Ishikawa (cell line): ENCODE measurements around the gene TOPAZ1.

ENCODE experiments used
- CEBPB ChIP-seq: IDR thresholded peaks from 2 replicates; pipeline ENCODE4 v1.6.1; 2012
- CREB1 ChIP-seq: IDR thresholded peaks from 2 replicates; pipeline ENCODE4 v1.6.1; 2012; ENCODE audit warnings: low read depth
- EGR1 ChIP-seq: IDR thresholded peaks from 2 replicates; pipeline ENCODE4 v1.6.1; 2012
- EP300 ChIP-seq: IDR thresholded peaks from 2 replicates; pipeline ENCODE4 v1.6.1; 2012; ENCODE audit warnings: borderline replicate concordance
- FOXM1 ChIP-seq: IDR thresholded peaks from 2 replicates; pipeline ENCODE4 v1.6.1; 2012; ENCODE audit warnings: low read depth, borderline replicate concordance
- NFIC ChIP-seq: IDR thresholded peaks from 2 replicates; pipeline ENCODE4 v1.6.1; 2012
- RAD21 ChIP-seq: IDR thresholded peaks from 2 replicates; pipeline ENCODE4 v1.6.1; 2012; ENCODE audit warnings: low read depth
- TAF1 ChIP-seq: IDR thresholded peaks from 2 replicates; pipeline ENCODE4 v1.6.1; 2012; ENCODE audit warnings: low read depth, mild to moderate bottlenecking
- TCF12 ChIP-seq: IDR thresholded peaks from 2 replicates; pipeline ENCODE4 v1.6.1; 2012; ENCODE audit warnings: low read depth
- TEAD4 ChIP-seq: IDR thresholded peaks from 2 replicates; pipeline ENCODE4 v1.6.1; 2012
- YY1 ChIP-seq: IDR thresholded peaks from 2 replicates; pipeline ENCODE4 v1.6.1; 2012; ENCODE audit warnings: low read depth
- ZBTB7A ChIP-seq: IDR thresholded peaks from 2 replicates; pipeline ENCODE4 v1.6.1; 2012; ENCODE audit warnings: low read depth
- TF ChIP-seq, protein P1 (sequence below): IDR thresholded peaks from 2 replicates; pipeline ENCODE4 v1.6.1; 2012
- TF ChIP-seq, protein P2 (sequence below): IDR thresholded peaks from 2 replicates; pipeline ENCODE4 v1.6.1; 2012; ENCODE audit warnings: low read depth, mild to moderate bottlenecking
- TF ChIP-seq, protein P3 (sequence below): IDR thresholded peaks from 2 replicates; pipeline ENCODE4 v1.6.1; 2012

TOPAZ1 gene

DNA sequence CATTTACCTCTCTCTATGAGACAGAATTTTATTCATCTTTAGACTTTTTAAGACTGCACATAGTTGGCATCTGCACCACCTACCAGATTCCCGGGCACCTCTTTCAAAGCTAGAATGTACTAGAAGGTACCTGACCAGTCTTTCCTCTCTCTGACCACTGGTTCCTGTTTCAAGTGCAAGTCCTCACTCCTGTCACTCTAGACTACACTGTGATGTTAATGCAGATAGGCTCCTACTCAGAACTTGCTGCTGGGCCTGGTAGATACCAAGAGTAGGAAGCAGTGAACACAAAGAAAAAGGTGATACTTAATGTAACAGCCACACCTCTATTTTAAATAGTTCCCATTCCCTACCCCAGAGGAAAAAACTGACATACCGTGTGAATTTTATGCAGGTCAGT, 88.8 kb downstream of the TOPAZ1 start:
- TF ChIP-seq, protein P1, sequence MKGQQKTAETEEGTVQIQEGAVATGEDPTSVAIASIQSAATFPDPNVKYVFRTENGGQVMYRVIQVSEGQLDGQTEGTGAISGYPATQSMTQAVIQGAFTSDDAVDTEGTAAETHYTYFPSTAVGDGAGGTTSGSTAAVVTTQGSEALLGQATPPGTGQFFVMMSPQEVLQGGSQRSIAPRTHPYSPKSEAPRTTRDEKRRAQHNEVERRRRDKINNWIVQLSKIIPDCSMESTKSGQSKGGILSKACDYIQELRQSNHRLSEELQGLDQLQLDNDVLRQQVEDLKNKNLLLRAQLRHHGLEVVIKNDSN: no peak
- TF ChIP-seq CREB1 (no peak), NFIC (no peak), ZBTB7A (no peak), FOXM1 (no peak), EGR1 (no peak), RAD21 (no peak), YY1 (no peak), TAF1 (no peak), TCF12 (no peak), CEBPB (no peak), TEAD4 (no peak), EP300 (no peak)
- TF ChIP-seq, protein P2, sequence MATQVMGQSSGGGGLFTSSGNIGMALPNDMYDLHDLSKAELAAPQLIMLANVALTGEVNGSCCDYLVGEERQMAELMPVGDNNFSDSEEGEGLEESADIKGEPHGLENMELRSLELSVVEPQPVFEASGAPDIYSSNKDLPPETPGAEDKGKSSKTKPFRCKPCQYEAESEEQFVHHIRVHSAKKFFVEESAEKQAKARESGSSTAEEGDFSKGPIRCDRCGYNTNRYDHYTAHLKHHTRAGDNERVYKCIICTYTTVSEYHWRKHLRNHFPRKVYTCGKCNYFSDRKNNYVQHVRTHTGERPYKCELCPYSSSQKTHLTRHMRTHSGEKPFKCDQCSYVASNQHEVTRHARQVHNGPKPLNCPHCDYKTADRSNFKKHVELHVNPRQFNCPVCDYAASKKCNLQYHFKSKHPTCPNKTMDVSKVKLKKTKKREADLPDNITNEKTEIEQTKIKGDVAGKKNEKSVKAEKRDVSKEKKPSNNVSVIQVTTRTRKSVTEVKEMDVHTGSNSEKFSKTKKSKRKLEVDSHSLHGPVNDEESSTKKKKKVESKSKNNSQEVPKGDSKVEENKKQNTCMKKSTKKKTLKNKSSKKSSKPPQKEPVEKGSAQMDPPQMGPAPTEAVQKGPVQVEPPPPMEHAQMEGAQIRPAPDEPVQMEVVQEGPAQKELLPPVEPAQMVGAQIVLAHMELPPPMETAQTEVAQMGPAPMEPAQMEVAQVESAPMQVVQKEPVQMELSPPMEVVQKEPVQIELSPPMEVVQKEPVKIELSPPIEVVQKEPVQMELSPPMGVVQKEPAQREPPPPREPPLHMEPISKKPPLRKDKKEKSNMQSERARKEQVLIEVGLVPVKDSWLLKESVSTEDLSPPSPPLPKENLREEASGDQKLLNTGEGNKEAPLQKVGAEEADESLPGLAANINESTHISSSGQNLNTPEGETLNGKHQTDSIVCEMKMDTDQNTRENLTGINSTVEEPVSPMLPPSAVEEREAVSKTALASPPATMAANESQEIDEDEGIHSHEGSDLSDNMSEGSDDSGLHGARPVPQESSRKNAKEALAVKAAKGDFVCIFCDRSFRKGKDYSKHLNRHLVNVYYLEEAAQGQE: no peak
- TF ChIP-seq, protein P3, sequence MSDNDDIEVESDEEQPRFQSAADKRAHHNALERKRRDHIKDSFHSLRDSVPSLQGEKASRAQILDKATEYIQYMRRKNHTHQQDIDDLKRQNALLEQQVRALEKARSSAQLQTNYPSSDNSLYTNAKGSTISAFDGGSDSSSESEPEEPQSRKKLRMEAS: no peak

DNA sequence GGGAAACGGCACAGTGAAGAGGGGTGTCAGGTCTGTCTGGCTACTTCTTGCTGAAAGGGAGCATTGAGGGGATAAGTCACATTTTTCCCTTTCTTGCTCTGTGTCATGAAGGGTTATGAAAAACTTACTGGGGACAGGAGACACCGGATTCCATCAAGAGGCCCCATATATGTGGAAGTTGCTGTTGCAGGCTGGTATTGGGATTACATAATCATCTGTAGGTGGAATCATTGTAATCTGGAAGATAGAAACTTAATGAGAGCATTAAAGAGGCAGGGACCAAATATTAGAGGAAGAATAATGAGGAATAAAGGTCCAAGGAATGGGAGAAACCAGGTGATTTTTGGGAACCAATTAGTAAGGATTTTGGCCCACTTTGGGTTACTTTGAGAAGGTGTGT, 92.6 kb downstream of the TOPAZ1 start:
- TF ChIP-seq CREB1: no peak

DNA sequence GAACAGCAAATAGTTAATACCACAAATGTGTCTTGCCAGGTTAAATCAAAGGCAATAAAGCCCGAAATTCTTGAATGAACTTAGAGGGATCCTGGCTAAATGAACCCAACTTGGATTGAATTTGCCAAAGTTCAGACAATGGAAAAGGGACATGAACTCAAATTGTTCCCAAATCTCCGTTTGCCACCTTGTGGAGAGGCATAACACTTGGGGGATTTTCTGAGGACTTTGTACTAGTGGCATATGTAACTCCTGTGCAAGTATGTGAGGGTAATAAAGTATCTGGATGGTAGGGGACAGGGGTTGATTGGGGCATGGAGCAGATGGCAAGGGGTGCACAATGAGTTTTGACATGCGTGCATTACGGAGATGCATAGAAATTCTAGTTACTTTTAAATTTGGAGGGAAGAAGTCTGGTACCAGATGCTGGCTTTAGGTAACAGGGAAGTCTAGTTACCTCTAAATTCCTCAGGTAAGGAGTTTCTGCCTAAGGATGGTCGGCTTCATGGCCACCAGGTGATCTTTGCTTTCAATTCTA, 95.6 kb downstream of the TOPAZ1 start:
- TF ChIP-seq, protein P3: no peak
- TF ChIP-seq ZBTB7A (no peak), TAF1 (no peak), YY1 (no peak), NFIC (no peak), TEAD4 (no peak), TCF12 (no peak)
- TF ChIP-seq, protein P1: no peak

DNA sequence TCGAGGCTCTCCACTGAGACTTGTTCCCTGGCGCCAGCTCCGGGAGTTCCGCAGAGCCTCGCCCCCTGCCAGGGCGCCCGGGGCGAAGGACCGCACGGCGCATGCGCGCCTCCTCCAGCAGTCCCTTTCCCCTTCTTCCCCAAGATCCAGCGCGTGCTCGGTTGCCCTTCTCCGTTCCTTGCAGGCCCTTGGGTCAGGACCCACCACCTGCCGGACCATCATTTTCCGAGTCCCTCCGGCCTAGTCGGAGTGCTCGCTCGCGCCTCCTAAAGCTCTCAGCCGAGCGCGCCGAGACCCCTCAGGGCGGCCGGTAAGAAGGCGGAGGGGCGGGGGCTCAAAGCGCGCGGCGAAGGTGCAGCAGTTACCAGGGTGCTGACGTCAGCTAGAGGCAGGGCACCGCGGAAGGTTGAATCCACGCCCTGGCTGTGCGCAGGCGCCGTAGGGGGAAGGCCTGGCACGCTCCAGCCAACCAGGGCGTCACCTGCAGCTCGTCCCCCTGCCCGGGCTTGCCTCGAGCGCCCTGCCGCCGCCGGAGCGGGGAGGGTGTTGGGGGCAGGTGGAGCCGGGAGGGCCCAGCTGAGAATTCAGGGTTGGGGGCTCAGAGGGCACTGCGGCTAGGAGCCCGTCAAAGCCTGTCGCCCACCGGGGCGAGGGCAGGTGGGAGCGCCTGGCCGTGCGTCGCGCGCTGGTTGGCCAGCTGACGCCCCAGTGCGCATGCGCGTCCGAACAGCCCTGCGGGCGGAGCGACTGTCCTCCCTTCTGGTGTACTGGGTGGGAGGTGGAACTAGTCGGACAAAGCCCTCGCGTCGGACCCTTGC, 96.5 kb downstream of the TOPAZ1 start, which contains the start of gene TCAIM:
TCAIM (plus strand) TSS at position 757 of the 818 bp plus-strand sequence. CDS start 16,017 bp downstream, outside the sequence.
- TF ChIP-seq YY1 (0 out of 2 replicates have a peak, but pooled peaks have one; percentile 4), TAF1 (peak; percentile 65), EP300 (no peak), RAD21 (no peak), NFIC (peak; percentile 46), ZBTB7A (0 out of 2 replicates have a peak, but pooled peaks have one; percentile 39), TCF12 (peak; percentile 47; the same call in 1 of the 2 replicates)
- TF ChIP-seq, protein P3: peak; percentile 89
- TF ChIP-seq, protein P1: 0 out of 2 replicates have a peak, but pooled peaks have one; percentile 29

DNA sequence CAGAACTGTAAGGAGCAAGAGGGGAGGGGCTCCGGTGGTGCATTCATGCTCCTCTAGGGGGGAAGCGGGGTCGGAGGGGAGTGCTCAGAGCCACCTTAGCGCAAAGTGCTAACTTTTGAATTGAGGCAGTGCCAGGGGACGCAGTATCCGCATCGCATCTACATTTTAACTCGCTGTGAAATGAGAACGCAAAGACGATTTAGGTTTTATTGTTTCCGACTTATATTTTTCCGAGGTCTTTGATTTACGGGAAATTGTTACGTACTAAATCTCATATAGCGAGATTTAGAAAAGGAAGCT, 97.1 kb downstream of the TOPAZ1 start:
- no peak for TF ChIP-seq CEBPB
- TF ChIP-seq, protein P2: no peak
- no peak for TF ChIP-seq YY1
- no peak for TF ChIP-seq TCF12
- peak; percentile 54; the same call in 1 of the 2 replicates for TF ChIP-seq ZBTB7A
- TF ChIP-seq TAF1: no peak; the same call in 1 of the 2 replicates
- TF ChIP-seq EGR1: no peak
- no peak for TF ChIP-seq NFIC
